Body of pancreas (tissue), 4 donors: ENCODE data around the gene DGKI.

ENCODE experiments used
- CTCF ChIP-seq, 7 experiments: fragments of 450-650 bp in 4 of 7; fragments of 200-600 bp in 3 of 7; sonication (generic) in 3 of 7; IDR thresholded peaks; one replicate each; pipeline ENCODE4 v1.5.1; 2016 to 2019; ENCODE audit warnings: antibody characterized with exemption in 7 of 7
- POLR2A ChIP-seq, 3 donors: fragments of 450-650 bp; IDR thresholded peaks; one replicate each; pipeline ENCODE4 v1.6.1; 2016; ENCODE audit warnings: antibody characterized with exemption in 3 of 3, mild to moderate bottlenecking in 2 of 3

GRCh38 chr7:137454767-137455166 lies 392.0 kb downstream of the DGKI start:
- no peak for TF ChIP-seq CTCF (IDR thresholded peaks at IDR 0.05)
- TF ChIP-seq POLR2A (IDR thresholded peaks at IDR 0.05): no peak
